ENCODE results near the gene RNF220. TPM values are rescaled to one million over a fixed set of nuclear protein-coding genes. Genes with fewer than 3 reads are reported as not detected.

RNF220 gene
- polyA plus RNA-seq, 1 donor (not counting 4 experiments of a cell fraction or from before 2014, with no cell fraction given) = 42.7 TPM

- peaks cover 2% of the 10 kb centered on the region for H4K20me1 ChIP-seq (ENCODE audit: control insufficient read depth, extremely low read depth, insufficient read depth, low read length)
- peaks cover 66% of the 10 kb centered on the region for H3K27me3 ChIP-seq (ENCODE audit: control insufficient read depth, extremely low read depth, insufficient read depth, low read length)
- H3K9me1 ChIP-seq (ENCODE audit: control insufficient read depth, extremely low read depth, insufficient read depth, low read length) = no peaks in the 10 kb centered on the region
- H2AFZ ChIP-seq (ENCODE audit: control insufficient read depth, low read length) = peak overlapping the region; percentile 93
- FAIRE-seq = no peak
- TF ChIP-seq CTCF (optimal IDR thresholded peaks at IDR 0.05 in 1 of 3, IDR thresholded peaks at IDR 0.05 in 1 of 3, conservative IDR thresholded peaks at IDR 0.05 in 1 of 3; ENCODE audit: extremely low read depth in 1 of 3, insufficient read depth in 2 of 3, low read length in 3 of 3) (no peak), EZH2 (IDR thresholded peaks at IDR 0.05; ENCODE audit: low read length) (peak; percentile 90)
- H3K9me3 ChIP-seq (ENCODE audit: control insufficient read depth, low read depth, low read length) = no peaks in the 10 kb centered on the region
- peak overlapping the region; percentile 43 to 75 (median 73) for H3K4me3 ChIP-seq (ENCODE audit: control insufficient read depth in 2 of 3, extremely low read depth in 1 of 3, insufficient read depth in 2 of 3, low read depth in 1 of 3, low read length in 3 of 3)
- peak overlapping the region; percentile 94 for H3K4me2 ChIP-seq (ENCODE audit: control insufficient read depth, extremely low read depth, insufficient read depth, low read depth, low read length)
- H3K27ac ChIP-seq (ENCODE audit: control insufficient read depth, insufficient read depth, low read length) = no peak overlapping the region
- dilution Hi-C loops (cut with MboI; ENCODE audit: extremely low pct_ligation_motif_present, low sequenced_read_pairs) = no loop called here
- peak overlapping the region; percentile 28 for H3K9ac ChIP-seq (ENCODE audit: control insufficient read depth, extremely low read depth, insufficient read depth, low read length)
- H3K79me2 ChIP-seq (ENCODE audit: control insufficient read depth, insufficient read depth, low read length) = no peaks in the 10 kb centered on the region
- H3K36me3 ChIP-seq (ENCODE audit: control insufficient read depth in 2 of 2, extremely low read depth in 1 of 2, insufficient read depth in 2 of 2, low read length in 2 of 2) = no peaks in the 10 kb centered on the region
- no peak for DNase-seq (ENCODE audit: low read depth, low spot score)
- H3K4me1 ChIP-seq (ENCODE audit: control insufficient read depth, extremely low read depth, insufficient read depth, low read length) = no peaks in the 10 kb centered on the region
Observed at GRCh38 chr1:44405798-44406736, 1.0 kb downstream of the RNF220 start.

DNA sequence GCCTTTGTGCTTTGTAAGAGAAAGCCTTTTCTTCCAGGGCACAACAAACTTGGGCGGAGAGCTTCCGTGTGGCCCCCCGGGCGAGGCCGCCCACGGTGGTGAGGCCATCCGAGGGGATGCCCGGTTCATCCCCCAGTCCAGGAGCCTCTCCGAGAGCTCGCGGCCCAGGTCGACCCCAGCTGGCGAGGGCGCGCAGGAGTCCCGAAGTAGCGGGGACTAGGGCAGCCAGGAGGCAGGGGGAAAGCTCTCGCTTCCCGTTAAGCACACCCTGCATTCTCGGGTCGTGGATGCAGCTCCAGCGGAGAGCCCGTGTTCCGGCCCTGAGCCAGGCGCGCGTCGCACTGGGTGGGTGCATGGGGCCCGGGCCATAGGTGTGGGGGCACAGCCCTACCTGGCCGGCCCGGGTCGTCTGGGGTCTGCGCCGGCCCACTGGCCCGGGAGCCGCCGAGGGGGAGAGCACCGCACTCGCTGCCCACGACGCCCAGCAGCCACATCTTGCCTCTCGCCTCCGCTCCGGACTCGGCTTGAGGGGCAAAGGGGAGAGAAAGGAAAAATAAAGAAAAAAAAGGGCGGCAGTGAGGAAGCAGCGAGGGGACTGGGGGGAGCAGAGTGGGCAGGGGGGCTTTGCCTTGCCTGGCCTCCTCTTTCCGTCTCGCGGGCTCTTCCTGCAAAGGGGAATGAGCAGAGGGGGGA, 1.8 kb downstream of the RNF220 start:
- Histone ChIP-seq H3K9ac (ENCODE audit: control insufficient read depth, extremely low read depth, insufficient read depth, low read length) (no peak overlapping the region), H4K20me1 (ENCODE audit: control insufficient read depth, extremely low read depth, insufficient read depth, low read length) (peaks cover 2% of the 10 kb centered on the region), H3K27me3 (ENCODE audit: control insufficient read depth, extremely low read depth, insufficient read depth, low read length) (peaks cover 74% of the 10 kb centered on the region), H3K27ac (ENCODE audit: control insufficient read depth, insufficient read depth, low read length) (no peak overlapping the region), H3K4me1 (ENCODE audit: control insufficient read depth, extremely low read depth, insufficient read depth, low read length) (no peaks in the 10 kb centered on the region), H3K4me2 (ENCODE audit: control insufficient read depth, extremely low read depth, insufficient read depth, low read depth, low read length) (peak overlapping the region; percentile 94), H3K9me1 (ENCODE audit: control insufficient read depth, extremely low read depth, insufficient read depth, low read length) (no peaks in the 10 kb centered on the region), H3K79me2 (ENCODE audit: control insufficient read depth, insufficient read depth, low read length) (no peaks in the 10 kb centered on the region), H3K9me3 (ENCODE audit: control insufficient read depth, low read depth, low read length) (no peaks in the 10 kb centered on the region), H2AFZ (ENCODE audit: control insufficient read depth, low read length) (no peak overlapping the region), H3K4me3 (ENCODE audit: control insufficient read depth in 2 of 3, extremely low read depth in 1 of 3, insufficient read depth in 2 of 3, low read depth in 1 of 3, low read length in 3 of 3) (peak overlapping the region in 2 of 3 experiments; percentile 38 to 46), H3K36me3 (ENCODE audit: control insufficient read depth in 2 of 2, extremely low read depth in 1 of 2, insufficient read depth in 2 of 2, low read length in 2 of 2) (no peaks in the 10 kb centered on the region)
- dilution Hi-C loops (cut with MboI; ENCODE audit: extremely low pct_ligation_motif_present, low sequenced_read_pairs) = no loop called here
- DNase-seq (ENCODE audit: low read depth, low spot score) (no peak), FAIRE-seq (no peak)
- TF ChIP-seq EZH2 (IDR thresholded peaks at IDR 0.05; ENCODE audit: low read length) (peak; percentile 90), CTCF (optimal IDR thresholded peaks at IDR 0.05 in 1 of 3, IDR thresholded peaks at IDR 0.05 in 1 of 3, conservative IDR thresholded peaks at IDR 0.05 in 1 of 3; ENCODE audit: extremely low read depth in 1 of 3, insufficient read depth in 2 of 3, low read length in 3 of 3) (no peak)
